Esophagus squamous epithelium (tissue), 5 donors: ENCODE results near the gene SERPINI1. TPM values are rescaled to one million over a fixed set of nuclear protein-coding genes. Genes with fewer than 3 reads are reported as not detected.

Experiments used
- DNase-seq: peaks from one replicate; lab custom pipeline; 2025; lab: John Stamatoyannopoulos, UW
- H3K27ac ChIP-seq, 4 donors: fragments of 200-600 bp; sonication (generic); one replicate each; pipeline ENCODE4 v1.5.1; 2016 to 2019; ENCODE audit warnings: mild to moderate bottlenecking in 1 of 4
- H3K27me3 ChIP-seq, 4 donors: fragments of 200-600 bp; sonication (generic); 1 replicate in 3 of 4; 2 replicates in 1 of 4; pipeline versions ENCODE4 v1.5.1 to v1.6.0; 2017 to 2021; ENCODE audit warnings: antibody characterized with exemption in 1 of 4
- H3K36me3 ChIP-seq, 3 donors: fragments of 200-600 bp; sonication (generic); one replicate each; pipeline ENCODE4 v1.5.1; 2016 to 2019
- H3K4me1 ChIP-seq, 3 donors: fragments of 200-600 bp; sonication (generic); one replicate each; pipeline ENCODE4 v1.5.1; 2017 to 2019
- H3K4me3 ChIP-seq, 4 donors: fragments of 200-600 bp; sonication (generic); 1 replicate in 3 of 4; 2 replicates in 1 of 4; pipeline ENCODE4 v1.5.1; 2016 to 2019; ENCODE audit warnings: mild to moderate bottlenecking in 2 of 4, moderate library complexity in 1 of 4
- H3K9me3 ChIP-seq, 3 donors: fragments of 200-600 bp; sonication (generic); one replicate each; pipeline ENCODE4 v1.5.1; 2016 to 2019
- CTCF ChIP-seq, 6 experiments: fragments of 450-650 bp in 4 of 6; fragments of 200-600 bp in 2 of 6; sonication (generic) in 2 of 6; IDR thresholded peaks; one replicate each; pipeline ENCODE4 v1.5.1; 2016 to 2019; ENCODE audit warnings: antibody characterized with exemption in 6 of 6, mild to moderate bottlenecking in 4 of 6, moderate library complexity in 4 of 6
- POLR2A ChIP-seq, 4 donors: fragments of 450-650 bp; IDR thresholded peaks; one replicate each; pipeline ENCODE4 v1.6.1; 2017; ENCODE audit warnings: antibody characterized with exemption in 4 of 4, mild to moderate bottlenecking in 4 of 4, moderate library complexity in 3 of 4
- WGBS, 2 donors: methylation state at CpG; one replicate each; pipeline ENCODE4 v1.1.5; 2018; 5-methylcytosine and 5-hydroxymethylcytosine counted together
- intact Hi-C: fragments of 100-400 bp; cut with DNase I; formaldehyde crosslinking; loops from one replicate; pipeline ENCODE4 v1.15.0; 2022
- total RNA-seq, 4 donors: library from RNA; depleted of rRNA; stranded (reverse); fragments of >200 nt; gene quantifications; one replicate each; pipeline ENCODE4 v1.1.0, GENCODE V29; 2016
- donor health status: DM: yes; HTN: yes; CAD: no.

The SERPINI1 gene
- total RNA-seq, 4 donors from 2014 or later = 1.1 to 4.4 (median 3.5) TPM

- Histone ChIP-seq H3K9me3 (no peaks in the 10 kb centered on the region), H3K27me3 (no peaks in the 10 kb centered on the region), H3K36me3 (no peaks in the 10 kb centered on the region), H3K4me3 (no peak overlapping the region), H3K27ac (no peak overlapping the region), H3K4me1 (peaks cover 0 to 15% (median 0%) of the 10 kb centered on the region in 3 donors)
- DNase-seq = no peak
- TF ChIP-seq CTCF (IDR thresholded peaks at IDR 0.05) (no peak), POLR2A (IDR thresholded peaks at IDR 0.05) (no peak)
- 37 to 38% methylated on average over 1 of the region's 1 CpG for WGBS, 2 donors
- intact Hi-C loops = no loop called here
Measured at GRCh38 chr3:167855306-167855705, 119.8 kb downstream of the SERPINI1 start.

GRCh38 chr3:167858865-167859264, 123.3 kb downstream of the SERPINI1 start:
- H3K4me1 ChIP-seq = peaks cover 0 to 28% (median 0%) of the 10 kb centered on the region in 3 donors
- no peaks in the 10 kb centered on the region for H3K36me3 ChIP-seq
- no peak for TF ChIP-seq POLR2A (IDR thresholded peaks at IDR 0.05)
- no peak for TF ChIP-seq CTCF (IDR thresholded peaks at IDR 0.05)
- DNase-seq = no peak
- no peak overlapping the region for H3K4me3 ChIP-seq
- H3K27me3 ChIP-seq = no peaks in the 10 kb centered on the region
- WGBS, 2 donors = 90 to 93% methylated on average over 2 of the region's 2 CpGs
- no peak overlapping the region for H3K27ac ChIP-seq
- no peaks in the 10 kb centered on the region for H3K9me3 ChIP-seq
- intact Hi-C loops = no loop called here

GRCh38 chr3:167859610-167860009, 124.1 kb downstream of the SERPINI1 start:
- DNase-seq = no peak
- Histone ChIP-seq H3K9me3 (no peaks in the 10 kb centered on the region), H3K4me3 (no peak overlapping the region), H3K36me3 (no peaks in the 10 kb centered on the region), H3K4me1 (peaks cover 0 to 26% (median 0%) of the 10 kb centered on the region in 3 donors), H3K27ac (no peak overlapping the region), H3K27me3 (no peaks in the 10 kb centered on the region)
- no peak for TF ChIP-seq POLR2A (IDR thresholded peaks at IDR 0.05)
- no peak for TF ChIP-seq CTCF (IDR thresholded peaks at IDR 0.05)
- WGBS, 2 donors = 100% methylated on average over 1 of the region's 1 CpG
- intact Hi-C loops = no loop called here

- TF ChIP-seq POLR2A (IDR thresholded peaks at IDR 0.05) (no peak), CTCF (IDR thresholded peaks at IDR 0.05) (no peak)
- no peak overlapping the region for H3K27ac ChIP-seq
- H3K36me3 ChIP-seq = no peaks in the 10 kb centered on the region
- peaks cover 0 to 19% (median 0%) of the 10 kb centered on the region in 3 donors for H3K4me1 ChIP-seq
- 27 to 32% methylated on average over 3 of the region's 3 CpGs for WGBS, 2 donors
- no peaks in the 10 kb centered on the region for H3K9me3 ChIP-seq
- DNase-seq = no peak
- intact Hi-C loops = no loop called here
- H3K4me3 ChIP-seq = no peak overlapping the region
- no peaks in the 10 kb centered on the region for H3K27me3 ChIP-seq
Measured at GRCh38 chr3:167861649-167862048, 126.1 kb downstream of the SERPINI1 start.

GRCh38 chr3:167862104-167862730, 126.7 kb downstream of the SERPINI1 start:
- WGBS, 2 donors = 25 to 43% methylated on average over 6 of the region's 6 CpGs
- H3K27ac ChIP-seq = no peak overlapping the region

More at GRCh38 chr3:167862104-167862730, 126.7 kb downstream of the SERPINI1 start:
- Histone ChIP-seq H3K27me3 (no peaks in the 10 kb centered on the region), H3K36me3 (no peaks in the 10 kb centered on the region), H3K4me1 (peaks cover 0 to 19% (median 0%) of the 10 kb centered on the region in 3 donors), H3K4me3 (no peak overlapping the region), H3K9me3 (no peaks in the 10 kb centered on the region)
- TF ChIP-seq CTCF (IDR thresholded peaks at IDR 0.05) (no peak), POLR2A (IDR thresholded peaks at IDR 0.05) (no peak)
- DNase-seq = no peak
- intact Hi-C loops = no loop called here
